ENCODE data around the gene ORM1.

The ORM1 gene

DNA sequence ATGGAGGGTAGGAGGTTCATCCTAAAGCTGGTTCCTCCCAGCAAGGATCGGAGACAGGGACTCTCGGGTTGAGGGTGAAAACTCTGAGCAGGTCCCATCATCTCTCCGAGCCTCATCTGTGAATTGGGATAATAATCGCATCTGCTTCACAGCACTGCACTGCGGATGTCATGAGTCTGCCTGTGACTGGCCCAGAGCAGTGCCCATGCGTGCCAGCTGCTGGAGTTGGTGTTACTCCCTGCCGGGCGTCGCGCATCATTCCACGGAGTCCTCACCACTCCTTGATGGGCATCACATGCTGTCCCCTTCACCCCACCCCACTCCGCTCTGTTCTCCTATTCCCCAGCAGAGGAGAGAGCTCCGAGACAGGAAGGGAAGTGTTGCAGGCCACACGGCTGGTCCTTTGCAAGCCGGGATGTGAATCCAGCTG lies 35.1 kb upstream of the ORM1 start:
- DNase-seq: no peak

DNA sequence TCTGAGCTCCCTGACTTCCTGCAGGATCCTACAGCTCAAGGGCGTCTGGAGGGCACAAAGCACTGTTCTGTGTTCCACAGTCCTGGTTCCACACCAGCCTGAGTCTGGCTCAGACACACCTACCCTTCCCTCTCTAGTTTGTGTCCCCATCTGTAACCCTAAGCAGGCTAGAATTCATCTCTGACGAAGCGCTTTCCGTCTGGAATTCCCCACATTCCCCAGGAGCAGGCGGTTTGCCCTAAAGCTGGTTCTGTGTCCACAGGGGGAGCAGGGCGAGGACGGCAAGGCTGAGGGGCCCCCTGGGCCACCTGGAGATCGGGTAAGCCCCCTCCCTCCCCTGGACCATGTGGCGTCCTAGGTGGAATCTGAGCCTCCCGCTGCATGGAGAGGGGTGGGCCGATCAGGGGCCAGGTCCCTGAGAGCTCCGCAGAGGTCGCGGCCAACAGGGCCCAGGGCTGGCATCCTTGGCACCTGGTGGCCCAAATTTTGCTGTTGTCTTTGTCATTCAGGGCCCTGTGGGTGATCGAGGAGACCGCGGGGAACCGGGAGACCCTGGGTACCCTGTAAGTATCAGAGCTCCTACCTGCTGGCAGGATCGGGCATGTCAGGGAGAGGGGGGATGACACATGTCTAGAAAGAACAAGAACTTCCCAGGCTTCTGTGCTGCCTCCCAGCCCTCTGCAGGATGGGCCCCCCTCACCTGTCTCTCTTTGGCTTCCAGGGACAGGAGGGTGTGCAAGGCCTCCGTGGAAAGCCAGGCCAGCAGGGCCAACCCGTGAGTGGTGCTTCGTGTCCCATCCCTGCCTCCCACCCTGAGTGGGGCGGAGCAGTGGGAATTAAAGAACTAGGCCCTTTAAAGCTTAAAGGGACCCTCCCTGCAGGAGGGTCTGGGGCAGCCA lies 34.5 kb upstream of the ORM1 start:
- DNase-seq: peak; percentile 82

DNA sequence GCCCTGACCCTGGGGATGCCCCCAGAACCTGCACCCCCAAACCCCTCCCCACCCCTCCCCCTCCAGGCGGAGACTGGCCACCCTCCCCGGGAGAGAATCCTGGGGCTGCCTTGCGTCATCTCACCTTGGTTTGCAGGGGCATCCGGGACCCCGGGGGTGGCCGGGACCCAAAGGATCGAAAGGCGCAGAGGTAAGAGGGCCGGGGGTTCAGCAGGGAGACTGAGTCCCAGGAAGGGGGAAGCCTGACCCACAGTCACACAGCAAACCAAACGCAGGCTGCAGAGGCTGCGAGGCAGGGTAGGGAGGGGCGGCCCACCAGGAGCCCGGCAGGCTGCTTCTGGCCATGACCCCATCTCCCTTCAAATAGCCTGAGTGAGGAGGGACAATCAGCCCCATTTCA lies 33.8 kb upstream of the ORM1 start:
- DNase-seq: no peak

DNA sequence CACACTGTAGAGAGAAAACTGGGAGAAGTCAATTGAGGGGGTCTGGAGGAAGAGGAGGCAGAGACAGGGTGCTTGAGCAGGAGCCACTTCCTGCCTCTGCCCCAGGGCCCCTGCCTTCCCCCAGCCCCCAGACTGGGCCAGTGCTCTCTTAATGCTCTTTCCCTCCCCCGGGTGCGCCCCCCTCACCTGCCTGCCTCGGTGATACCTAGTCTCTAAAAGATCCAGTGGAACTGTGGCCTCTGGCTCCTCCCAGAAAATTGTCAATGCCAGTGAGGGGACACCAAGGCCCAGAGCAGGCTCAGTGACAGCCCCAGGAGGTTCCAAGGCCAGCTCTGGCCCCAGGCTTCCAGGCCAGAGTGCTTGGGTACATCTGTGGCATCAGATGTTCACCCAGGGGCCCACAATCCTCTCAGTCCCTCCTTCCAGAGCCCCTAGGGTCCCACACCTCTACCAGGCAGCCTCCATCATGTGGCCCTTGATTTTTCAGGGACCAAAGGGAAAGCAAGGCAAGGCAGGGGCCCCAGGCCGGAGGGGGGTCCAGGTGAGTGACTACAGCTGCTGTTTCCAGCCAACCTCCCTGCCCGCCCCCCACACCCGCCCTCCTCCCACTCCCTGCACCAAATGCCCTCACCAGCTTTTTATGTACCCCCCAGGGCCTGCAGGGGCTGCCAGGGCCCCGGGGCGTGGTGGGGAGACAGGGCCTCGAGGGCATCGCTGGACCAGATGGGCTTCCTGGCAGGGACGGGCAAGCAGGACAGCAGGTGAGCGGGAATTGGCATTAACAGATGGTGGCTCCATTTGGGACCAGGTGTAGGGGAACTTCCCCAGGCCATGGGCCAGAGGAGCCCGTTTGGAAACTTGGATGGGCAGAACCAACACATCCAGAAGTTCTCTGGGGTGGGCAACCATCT lies 33.1 kb upstream of the ORM1 start:
- no peak for DNase-seq

DNA sequence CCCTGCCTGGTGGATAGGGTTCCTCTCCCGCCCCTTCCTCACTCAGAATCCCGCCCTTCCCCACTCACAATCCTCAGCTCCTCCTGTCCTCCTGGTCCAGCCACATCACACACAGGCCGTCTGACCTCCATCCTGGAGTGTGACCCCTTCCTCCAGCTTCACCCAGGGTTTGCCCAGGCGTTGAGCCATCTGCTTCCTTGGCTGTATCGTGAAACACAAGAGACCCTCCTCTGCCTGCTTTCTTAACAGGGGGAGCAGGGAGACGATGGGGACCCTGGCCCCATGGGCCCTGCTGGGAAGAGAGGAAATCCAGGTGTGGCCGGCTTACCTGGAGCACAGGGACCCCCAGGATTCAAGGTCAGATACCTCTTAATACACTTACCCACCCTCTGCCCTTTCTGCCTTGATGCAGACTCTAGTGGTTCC lies 32.3 kb upstream of the ORM1 start:
- no peak for DNase-seq

DNA sequence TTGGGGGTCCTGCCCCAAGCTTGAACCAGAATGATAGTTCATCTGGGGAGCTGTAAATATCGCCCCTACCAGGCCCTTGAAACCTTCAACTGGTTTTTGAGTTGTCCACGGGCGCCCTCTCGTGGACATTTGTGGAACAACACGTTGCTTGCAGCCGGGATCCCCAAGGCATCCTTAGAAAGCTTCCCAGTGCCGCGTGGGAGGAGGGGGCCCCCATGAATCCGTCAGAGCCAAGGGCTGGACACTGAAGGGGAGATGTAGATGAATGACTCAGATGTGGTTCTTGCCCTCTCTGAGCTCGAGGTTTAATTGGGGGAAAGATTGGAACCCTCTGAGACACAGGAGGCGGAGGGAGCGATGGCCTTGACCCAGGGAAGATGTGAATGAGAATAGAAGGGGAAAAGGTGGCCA lies 31.8 kb upstream of the ORM1 start:
- peak; percentile 68 for DNase-seq

DNA sequence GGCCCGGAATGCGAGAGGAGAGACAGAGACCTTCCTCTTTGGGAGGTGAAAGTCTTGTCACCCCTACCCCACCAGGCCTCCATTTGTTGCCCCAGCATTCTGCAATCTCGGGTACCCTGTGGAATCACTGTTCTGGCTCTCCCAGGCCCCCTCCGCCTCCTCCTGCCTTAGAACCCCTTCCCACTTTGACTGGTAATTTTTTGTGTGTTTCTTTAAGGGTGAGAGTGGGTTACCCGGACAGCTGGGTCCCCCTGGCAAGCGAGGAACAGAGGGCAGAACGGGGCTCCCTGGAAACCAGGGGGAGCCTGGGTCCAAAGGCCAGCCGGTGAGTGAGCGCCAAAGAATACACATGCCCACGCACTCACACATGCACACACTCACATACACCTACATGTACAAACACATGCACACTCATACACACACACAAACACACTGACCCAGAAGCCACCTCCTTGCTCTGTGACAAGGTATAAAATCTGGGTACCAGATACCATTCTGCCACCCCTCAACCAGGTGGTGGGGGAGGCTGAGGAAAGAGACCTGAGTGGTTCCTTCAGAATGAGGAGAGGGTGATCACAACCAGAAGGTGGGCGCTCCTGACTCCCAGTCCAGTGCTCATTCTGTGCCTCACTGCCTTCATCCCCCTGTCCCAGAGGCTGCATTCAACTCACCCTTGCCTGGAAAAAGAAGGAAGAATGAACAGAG lies 30.9 kb upstream of the ORM1 start:
- no peak for DNase-seq

DNA sequence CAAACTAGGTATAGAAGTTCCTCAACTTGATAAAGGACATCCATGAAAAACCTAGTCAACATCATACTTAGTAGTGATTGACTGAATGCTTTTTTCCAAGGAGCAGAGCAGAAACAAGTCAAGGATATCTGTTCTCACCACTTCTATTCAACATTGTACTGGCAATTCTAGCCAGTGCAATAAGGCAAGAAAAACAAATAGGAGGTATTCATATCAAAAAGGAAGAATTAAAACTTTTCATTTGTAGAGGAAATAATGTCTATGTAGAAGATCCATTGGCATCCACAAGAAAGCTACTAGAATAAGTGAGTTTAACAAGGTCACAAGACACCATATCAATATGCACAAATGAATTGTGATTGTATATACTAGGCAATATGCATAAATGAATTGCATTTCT lies 28.2 kb upstream of the ORM1 start:
- DNase-seq: no peak

DNA sequence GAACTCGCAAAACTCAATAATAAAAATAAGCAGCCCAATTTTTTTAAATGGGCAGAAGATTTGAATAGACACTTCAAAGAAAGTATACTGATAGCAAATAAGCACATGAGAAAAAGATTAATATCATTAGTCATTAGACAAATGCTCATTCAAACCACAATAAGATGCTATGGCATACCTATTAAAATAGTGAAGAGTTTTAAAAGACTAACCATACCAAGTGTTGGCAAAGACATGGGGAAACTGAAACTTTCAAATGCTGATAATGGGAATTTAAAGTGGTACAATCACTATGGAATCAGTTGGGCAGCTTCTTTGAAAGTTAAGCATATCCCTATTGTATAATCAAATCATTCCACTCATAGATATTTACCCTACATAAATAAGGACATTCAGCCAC lies 26.6 kb upstream of the ORM1 start:
- DNase-seq: no peak

DNA sequence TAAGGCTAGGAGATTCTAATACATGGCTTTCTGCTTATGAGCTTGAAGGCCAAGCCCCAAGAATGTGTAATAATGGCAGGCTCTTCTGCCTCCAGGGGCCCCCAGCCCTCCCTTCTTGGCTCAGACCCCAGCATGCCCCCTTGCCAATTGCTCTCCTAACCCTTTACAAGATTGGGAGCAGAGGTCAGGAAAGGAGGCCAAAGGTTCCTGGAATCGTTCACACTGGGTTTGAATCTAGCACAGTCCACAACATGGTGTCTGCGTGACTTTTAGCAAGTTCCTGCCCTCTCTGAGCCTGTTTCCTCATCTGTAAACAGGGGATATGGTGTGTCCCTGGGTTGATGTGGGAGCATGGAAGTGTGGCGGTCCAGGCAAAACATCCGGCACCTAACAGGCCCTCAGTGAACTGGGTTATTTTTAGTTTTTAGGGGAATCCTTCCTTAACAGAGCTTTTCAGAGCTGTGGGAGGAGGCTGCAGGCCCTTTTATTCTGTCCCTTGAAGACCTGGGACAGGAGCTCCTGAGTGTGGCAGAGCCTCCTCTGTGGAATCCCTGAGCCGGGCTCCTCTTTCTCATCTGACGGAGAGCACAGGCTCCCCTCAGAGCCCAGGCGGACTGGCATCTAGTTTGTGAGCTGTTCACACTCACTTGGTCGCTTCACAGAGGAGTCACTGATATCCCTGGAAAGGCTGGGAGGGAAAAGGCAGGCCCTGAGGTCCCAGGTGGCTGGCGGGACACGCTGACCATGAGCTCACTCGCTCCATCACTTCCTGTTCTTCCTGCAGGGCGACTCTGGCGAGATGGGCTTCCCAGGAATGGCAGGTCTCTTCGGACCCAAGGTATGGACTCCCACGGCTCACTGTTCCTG lies 23.4 kb upstream of the ORM1 start:
- no peak for DNase-seq

DNA sequence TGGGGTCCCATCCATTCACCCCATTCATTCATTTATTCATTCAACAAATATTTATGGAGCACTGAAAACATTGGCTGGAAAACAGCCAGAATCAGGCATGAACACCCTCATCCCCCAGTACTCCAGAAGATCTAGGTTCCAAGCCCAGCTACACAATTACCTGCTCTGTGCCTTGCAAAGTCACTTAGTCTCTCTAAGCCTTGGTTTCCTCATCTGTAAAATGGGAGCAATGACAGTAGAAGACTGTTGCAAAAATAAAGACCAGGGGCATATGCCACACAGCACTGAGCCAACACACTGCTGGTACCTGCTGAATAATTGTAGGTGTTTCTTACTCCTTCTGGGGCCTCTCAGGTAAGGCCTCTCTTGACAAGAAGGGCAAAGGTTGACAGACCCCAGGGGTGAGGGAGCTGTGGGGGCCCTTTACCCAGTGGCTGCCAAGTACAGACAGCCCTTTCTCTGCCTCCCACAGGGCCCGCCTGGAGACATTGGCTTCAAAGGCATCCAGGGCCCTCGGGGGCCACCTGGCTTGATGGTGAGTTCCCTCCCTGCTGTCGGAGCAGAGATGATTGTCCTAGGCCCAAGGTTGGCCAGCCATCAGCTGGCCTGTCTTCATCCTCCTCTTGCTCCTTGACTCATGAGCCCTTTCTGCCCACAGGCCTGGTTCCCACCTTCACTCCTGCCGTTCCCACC lies 22.6 kb upstream of the ORM1 start:
- DNase-seq: no peak

DNA sequence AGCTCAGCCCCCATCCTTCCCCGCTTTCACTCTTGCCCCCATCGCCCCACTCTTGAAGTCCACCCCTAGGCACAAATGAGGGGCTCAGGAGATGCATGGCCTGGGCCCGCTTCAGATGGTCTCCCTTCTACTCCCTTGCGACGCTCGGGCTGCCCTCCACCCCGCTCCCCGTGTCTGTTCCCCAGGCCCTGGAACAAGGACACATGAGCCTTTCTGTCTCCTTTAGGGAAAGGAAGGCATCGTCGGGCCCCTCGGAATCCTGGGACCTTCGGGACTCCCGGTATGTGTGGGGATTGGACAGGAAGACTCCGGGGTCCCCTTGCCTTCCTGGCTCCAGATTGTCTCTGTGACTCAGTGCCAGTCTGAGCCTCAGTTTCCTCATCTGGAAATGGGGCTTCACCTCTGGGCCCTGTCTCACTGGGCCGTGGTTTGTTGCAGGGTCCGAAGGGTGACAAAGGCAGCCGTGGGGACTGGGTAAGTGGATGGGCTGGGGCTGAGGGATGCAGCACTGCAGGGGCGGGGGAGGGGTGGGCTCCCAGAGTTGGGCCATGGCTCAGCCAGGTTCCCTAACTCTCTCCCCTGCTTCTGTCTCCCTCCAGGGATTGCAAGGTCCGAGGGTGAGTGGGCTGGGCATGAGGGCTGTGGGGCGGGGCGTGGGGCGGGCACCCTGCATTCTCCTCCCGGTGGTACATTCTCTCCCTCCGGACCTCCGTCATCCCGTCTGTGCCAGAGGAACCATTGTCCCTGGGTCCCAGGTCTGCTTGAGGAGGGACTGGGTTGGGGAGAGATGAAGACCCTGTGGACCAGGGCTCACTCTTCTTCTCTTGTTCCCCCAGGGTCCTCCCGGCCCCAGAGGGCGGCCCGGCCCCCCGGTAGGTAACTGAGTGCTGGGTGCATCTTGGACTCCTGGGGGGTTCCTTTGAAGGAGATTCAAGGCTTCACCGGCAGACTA lies 21.8 kb upstream of the ORM1 start:
- DNase-seq: no peak

DNA sequence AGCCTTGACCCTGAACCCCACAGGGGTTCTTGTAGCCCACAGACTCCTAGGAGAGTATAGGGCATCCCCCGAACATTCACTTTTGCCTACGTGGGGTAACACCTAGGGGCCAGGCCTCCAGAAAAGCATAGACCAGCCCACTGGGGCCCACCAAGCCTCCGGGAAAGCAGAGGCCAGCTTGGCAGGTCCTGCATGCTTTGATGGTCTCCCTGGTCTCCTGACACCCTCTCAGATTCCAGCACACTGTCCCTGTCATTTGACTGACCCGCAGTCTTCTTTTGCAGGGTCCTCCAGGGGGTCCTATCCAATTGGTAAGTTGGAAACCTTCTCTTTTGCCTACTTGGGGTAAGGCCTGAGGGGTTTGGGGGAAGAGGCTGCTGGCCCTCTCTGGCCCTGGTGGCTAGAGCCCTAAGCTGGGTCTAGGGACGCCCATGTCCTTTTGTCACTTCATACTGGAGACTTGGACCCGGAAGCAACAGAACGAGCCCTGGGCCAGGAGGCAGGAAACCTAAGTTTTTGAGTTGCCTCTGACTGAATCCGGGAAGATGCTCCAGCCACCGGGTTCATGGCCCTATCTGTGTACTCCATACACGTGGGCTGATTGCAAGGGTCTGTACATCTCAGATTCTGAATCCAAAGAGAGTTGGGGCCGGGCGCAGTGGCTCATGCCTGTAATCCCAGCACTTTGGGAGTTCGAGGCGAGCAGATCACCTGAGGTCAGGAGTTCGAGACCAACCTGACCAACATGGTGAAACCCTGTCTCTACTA lies 20.9 kb upstream of the ORM1 start:
- no peak for DNase-seq

DNA sequence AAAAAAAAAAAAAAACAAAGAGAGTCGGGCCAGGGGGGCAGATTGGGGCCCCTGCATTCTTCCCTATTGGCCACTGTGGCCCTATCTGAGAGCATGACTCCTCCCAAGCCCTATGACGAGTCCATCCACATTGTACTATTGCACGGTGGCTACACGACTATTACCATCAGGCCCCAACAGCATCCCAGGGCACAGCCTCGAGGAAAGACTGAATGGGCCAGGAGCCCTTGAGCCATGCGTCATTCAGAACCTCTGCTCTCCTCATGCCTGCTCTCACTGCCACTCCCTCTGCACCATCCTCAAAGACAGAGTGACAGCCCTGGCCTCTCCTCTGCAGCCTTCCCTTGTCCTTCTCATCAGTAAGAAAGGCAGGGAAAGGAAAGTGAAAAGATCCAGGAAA lies 20.2 kb upstream of the ORM1 start:
- no peak for DNase-seq

DNA sequence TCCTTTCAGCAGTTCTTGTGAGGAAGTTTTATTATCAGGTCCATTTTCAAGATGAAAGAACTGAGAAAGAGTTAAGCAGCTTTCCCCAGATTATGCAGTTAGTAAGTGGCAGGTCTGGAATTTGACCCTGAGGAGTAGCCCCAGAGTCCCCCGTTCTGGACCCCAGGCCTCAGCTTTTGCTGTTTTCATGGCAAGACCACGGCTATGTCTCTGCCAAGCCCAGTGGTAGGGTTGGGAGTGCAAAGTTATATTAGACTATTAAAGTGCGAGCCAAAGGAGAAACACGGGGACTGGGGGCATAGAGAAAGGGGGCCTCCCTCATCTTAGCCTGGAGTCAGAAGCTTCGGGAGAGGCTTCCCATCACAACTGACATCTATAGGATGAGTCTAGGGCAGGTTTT lies 19.3 kb upstream of the ORM1 start:
- no peak for DNase-seq

DNA sequence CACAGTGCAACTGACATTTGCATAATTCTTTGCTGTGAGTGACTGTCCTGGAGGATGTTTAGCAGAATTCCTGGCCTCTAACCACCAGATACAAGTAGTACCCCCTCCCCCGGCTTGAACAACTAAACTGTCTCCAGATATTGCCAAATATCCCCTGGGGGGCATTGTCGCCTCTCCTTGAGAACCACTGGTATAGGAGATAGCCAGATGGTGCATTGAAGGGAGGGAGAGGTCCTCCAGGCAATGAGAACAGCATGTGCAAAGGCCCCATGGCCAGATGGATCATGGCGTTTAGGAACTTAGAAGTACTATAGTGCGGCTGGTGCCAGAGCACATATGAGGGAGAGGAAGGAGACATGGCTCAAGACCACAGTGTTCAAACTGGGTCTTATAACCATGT lies 18.9 kb upstream of the ORM1 start:
- no peak for DNase-seq

DNA sequence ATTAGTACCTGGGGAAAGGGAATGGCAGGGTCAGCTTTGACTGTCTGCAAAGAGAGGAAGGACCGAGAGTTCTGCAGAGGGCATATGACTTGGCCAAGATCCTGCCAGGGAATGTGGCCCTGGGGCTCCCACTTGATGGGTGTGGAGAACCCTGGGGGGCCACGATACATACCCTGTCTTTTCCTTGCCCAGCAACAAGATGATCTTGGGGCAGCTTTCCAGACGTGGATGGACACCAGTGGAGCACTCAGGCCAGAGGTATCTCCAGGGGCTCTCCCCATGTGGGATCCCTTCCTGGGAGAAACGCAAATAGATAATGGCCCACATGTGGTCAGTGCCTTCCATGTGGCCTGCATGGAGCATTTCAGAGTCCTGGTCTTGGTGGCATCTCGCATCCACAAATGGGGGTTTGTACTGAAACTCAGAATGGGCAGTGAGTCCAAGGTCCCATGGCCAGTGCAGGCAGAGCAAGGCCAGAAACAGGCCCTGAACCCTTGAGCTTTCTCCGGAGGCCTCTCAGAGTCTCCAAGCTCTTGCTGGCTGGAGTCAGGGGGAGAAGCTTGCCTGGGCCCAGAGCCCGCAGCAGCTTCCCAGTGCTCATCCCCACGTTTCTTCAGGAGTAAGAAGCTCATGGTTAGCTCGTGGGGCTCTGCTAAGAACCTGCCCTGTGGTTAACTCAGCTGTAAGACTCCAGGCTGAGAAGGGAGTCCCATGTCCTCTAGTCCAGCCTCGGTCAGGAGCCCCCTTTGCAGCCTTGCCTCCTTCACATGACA lies 18.3 kb upstream of the ORM1 start:
- no peak for DNase-seq

DNA sequence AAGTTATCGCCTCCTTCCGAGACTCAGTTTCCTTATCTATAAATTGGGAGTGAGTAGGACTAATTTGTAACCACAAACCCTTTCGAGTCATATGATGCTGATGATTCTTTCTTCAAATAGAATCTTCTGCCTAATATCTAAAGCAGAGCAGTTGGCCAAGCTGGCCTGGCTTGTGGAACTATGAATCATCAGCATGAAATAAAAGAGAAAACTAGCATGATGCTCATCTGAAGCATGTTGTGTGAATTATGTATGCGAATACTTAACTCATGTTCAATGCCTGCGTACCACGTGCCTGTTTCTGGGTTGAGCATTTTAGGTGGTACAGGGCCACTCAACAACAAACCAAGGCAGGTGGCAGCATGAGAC lies 15.0 kb upstream of the ORM1 start:
- DNase-seq: peak; percentile 41

All from fibroblast of skin of right biceps (primary cell).